GM23248 (cell line): ENCODE data around the gene MRPL17. TPM values are rescaled to one million over a fixed set of nuclear protein-coding genes. Genes with fewer than 3 reads are reported as not detected.
A peak's percentile ranks its signal among the peaks of the same experiment; 100 is the strongest.

Experiments used
- DNase-seq: peaks from one replicate; pipeline ENCODE4 v3.0.0-alpha.2; 2015
- H2AFZ ChIP-seq: fragments of 200-600 bp; sonication (generic); 2 replicates; pipeline ENCODE4 v1.6.1; 2016; ENCODE audit warnings: antibody characterized with exemption
- H3F3A ChIP-seq: fragments of 200-600 bp; sonication (generic); 2 replicates; pipeline ENCODE4 v1.6.1; 2016; ENCODE audit warnings: mild to moderate bottlenecking, antibody characterized with exemption, mixed run types; ENCODE audit not compliant: insufficient read depth
- H3K27ac ChIP-seq: fragments of 200-600 bp; sonication (generic); 2 replicates; pipeline ENCODE4 v1.5.1; 2016; ENCODE audit warnings: mild to moderate bottlenecking
- H3K27me3 ChIP-seq: fragments of 200-600 bp; sonication (generic); replicated peaks from 2 replicates; pipeline ENCODE4 v1.6.1; 2016; ENCODE audit warnings: mild to moderate bottlenecking; ENCODE audit not compliant: insufficient read depth
- H3K36me3 ChIP-seq: fragments of 200-600 bp; sonication (generic); 2 replicates; pipeline ENCODE4 v1.6.1; 2016; ENCODE audit warnings: low read depth, mild to moderate bottlenecking
- H3K4me1 ChIP-seq: fragments of 200-600 bp; sonication (generic); 2 replicates; pipeline ENCODE4 v1.6.1; 2016; ENCODE audit warnings: mild to moderate bottlenecking; ENCODE audit not compliant: insufficient read depth
- H3K4me2 ChIP-seq: fragments of 200-600 bp; sonication (generic); one replicate; pipeline ENCODE4 v1.6.1; 2016; ENCODE audit warnings: mild to moderate bottlenecking; ENCODE audit not compliant: unreplicated experiment
- H3K4me3 ChIP-seq: fragments of 200-600 bp; sonication (generic); 2 replicates; pipeline ENCODE4 v1.5.1; 2016; ENCODE audit warnings: mild to moderate bottlenecking
- H3K79me2 ChIP-seq: fragments of 200-600 bp; sonication (generic); 2 replicates; pipeline ENCODE4 v1.6.1; 2016; ENCODE audit warnings: mild to moderate bottlenecking; ENCODE audit not compliant: insufficient read depth
- H3K9ac ChIP-seq: fragments of 200-600 bp; sonication (generic); 2 replicates; pipeline ENCODE4 v1.6.1; 2016; ENCODE audit warnings: mild to moderate bottlenecking
- H3K9me2 ChIP-seq: fragments of 200-600 bp; sonication (generic); 2 replicates; pipeline ENCODE4 v1.6.1; 2016; ENCODE audit warnings: mixed run types, mild to moderate bottlenecking, moderate library complexity; ENCODE audit not compliant: insufficient read depth
- H3K9me3 ChIP-seq: fragments of 200-600 bp; sonication (generic); one replicate; pipeline ENCODE4 v1.6.1; 2017; ENCODE audit warnings: low read depth
- H4K20me1 ChIP-seq: fragments of 200-600 bp; sonication (generic); 2 replicates; pipeline ENCODE4 v1.6.0; 2016; ENCODE audit not compliant: insufficient read depth
- EZH2 ChIP-seq: fragments of 200-600 bp; sonication (generic); IDR thresholded peaks from 2 replicates; pipeline ENCODE4 v1.6.1; 2018; ENCODE audit warnings: antibody characterized with exemption, mild to moderate bottlenecking; ENCODE audit not compliant: insufficient read depth, poor library complexity, severe bottlenecking
- EZH2phosphoT487 ChIP-seq: fragments of 200-600 bp; sonication (generic); IDR thresholded peaks from 2 replicates; pipeline ENCODE4 v1.6.1; 2018; ENCODE audit warnings: antibody characterized with exemption, moderate library complexity, mild to moderate bottlenecking, low read depth; ENCODE audit not compliant: insufficient read depth
- WGBS, 2 experiments: methylation state at CpG; one replicate each; pipeline ENCODE4 v1.1.6; 2015 to 2017; ENCODE audit warnings: low lambda C conversion rate in 2 of 2, low coverage in 1 of 2; ENCODE audit errors: missing lambda C conversion rate in 2 of 2; 5-methylcytosine and 5-hydroxymethylcytosine counted together
- in situ Hi-C: fragments of 300-500 bp; cut with MboI; formaldehyde crosslinking; loops from 2 replicates; pipeline ENCODE4 v1.15.0; 2020
- polyA plus RNA-seq: library from polyadenylated mRNA; unstranded; fragments of >200 nt; fragmentation: Nextera tagmentation; extraction: Ambion mirVana; gene quantifications from 2 replicates; pipeline ENCODE4 v1.2.1, GENCODE V29; 2016
- total RNA-seq: library from RNA; depleted of rRNA; stranded (reverse); fragments of >200 nt; shearing (Covaris generic); gene quantifications from 2 replicates; pipeline ENCODE4 v1.2.3, GENCODE V29; 2014

The MRPL17 gene
- total and polyA plus RNA-seq, 2 experiments from 2014 or later = 53.5 to 107 TPM

GRCh38 chr11:6636480-6636879 is 46.7 kb downstream of the MRPL17 start:
- H3K4me3 ChIP-seq = no peak overlapping the region
- H3K9me3 ChIP-seq = no peaks in the 10 kb centered on the region
- no peak for TF ChIP-seq EZH2phosphoT487
- TF ChIP-seq EZH2 = no peak
- H3K27me3 ChIP-seq = no peaks in the 10 kb centered on the region
- no peaks in the 10 kb centered on the region for H3K9me2 ChIP-seq
- no peaks in the 10 kb centered on the region for H3K79me2 ChIP-seq
- DNase-seq = no peak
- WGBS, 2 experiments = 96 to 97% methylated on average over 3 of the region's 3 CpGs
- no peak overlapping the region for H3K9ac ChIP-seq
- H3K27ac ChIP-seq = no peak overlapping the region
- in situ Hi-C loops = no loop called here
- H3F3A ChIP-seq = peaks cover 29% of the 10 kb centered on the region
- peaks cover 21% of the 10 kb centered on the region for H3K4me1 ChIP-seq
- no peaks in the 10 kb centered on the region for H3K36me3 ChIP-seq
- no peaks in the 10 kb centered on the region for H4K20me1 ChIP-seq
- no peak overlapping the region for H3K4me2 ChIP-seq
- no peak overlapping the region for H2AFZ ChIP-seq

DNA sequence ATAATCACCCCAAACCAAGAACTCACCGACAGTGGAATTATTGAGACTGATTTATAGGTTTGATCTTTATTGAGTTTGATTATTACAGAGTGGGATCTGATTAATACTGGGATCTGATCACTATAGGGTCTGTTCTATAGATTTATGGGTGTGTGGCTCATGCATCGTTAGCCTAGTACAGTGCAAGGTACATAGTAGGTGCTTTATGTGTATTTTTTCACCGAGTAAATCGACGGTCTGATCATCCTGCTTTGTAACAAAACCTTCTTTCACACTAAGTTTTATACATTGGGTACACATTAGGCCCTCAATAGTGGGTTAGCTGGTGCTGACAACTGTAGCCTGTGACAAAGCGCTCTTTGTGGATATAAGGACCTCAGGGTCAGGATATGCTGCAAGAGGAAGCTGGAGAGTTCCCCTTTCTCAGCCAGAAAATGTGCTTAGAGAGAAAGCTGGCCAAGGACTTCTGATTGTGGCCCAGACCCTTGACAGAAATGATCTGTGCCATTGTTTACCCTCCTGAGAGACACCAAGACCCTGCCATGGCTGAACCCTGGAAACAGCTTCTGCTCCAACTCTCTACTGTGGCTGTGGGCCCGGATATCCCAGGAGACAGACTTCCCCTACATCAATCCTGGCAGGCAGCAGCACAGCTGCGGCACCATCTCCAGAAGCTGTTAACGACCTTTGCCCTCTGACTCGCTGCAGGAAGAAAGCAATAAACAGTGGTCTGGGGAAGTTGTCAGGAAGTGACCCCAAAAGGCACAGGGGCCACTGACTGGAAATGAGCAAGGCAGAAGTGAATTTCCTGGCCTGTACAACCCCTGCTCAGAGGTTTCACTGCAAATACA is 47.8 kb downstream of the MRPL17 start:
- DNase-seq = peak; percentile 39
- WGBS, 2 experiments = 57 to 58% methylated on average over 10 of the region's 10 CpGs
- H3K9me2 ChIP-seq = no peaks in the 10 kb centered on the region
- no peak overlapping the region for H3K4me2 ChIP-seq
- no peaks in the 10 kb centered on the region for H3K36me3 ChIP-seq
- no peak overlapping the region for H3K9ac ChIP-seq
- H3K9me3 ChIP-seq = no peaks in the 10 kb centered on the region
- in situ Hi-C loops = no loop called here
- peaks cover 21% of the 10 kb centered on the region for H3K4me1 ChIP-seq
- no peaks in the 10 kb centered on the region for H3K79me2 ChIP-seq
- peaks cover 29% of the 10 kb centered on the region for H3F3A ChIP-seq
- TF ChIP-seq EZH2phosphoT487 (no peak), EZH2 (no peak)
- H3K4me3 ChIP-seq = no peak overlapping the region
- no peaks in the 10 kb centered on the region for H4K20me1 ChIP-seq
- no peaks in the 10 kb centered on the region for H3K27me3 ChIP-seq
- H3K27ac ChIP-seq = no peak overlapping the region
- no peak overlapping the region for H2AFZ ChIP-seq

DNA sequence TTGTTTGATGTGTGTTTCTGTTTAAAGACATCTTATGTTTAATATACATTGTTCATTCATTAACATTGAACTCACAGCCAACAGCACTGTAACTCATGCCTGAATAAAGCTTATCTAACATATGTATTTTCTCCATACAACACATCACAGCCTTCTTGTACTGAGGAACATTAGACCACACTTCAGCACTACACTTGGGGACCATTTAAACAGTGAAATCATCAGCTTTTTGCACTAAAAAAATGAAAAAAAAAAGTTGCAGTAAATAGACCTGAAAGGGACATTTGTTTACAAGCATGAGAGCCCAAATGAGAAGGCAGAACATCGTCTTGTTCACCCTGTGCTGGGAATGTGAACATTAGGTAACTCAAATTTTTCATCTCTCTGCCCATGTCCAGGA is 48.6 kb downstream of the MRPL17 start:
- DNase-seq = no peak
- Histone ChIP-seq H3K4me3 (no peak overlapping the region), H3K4me1 (peaks cover 21% of the 10 kb centered on the region), H3F3A (peaks cover 29% of the 10 kb centered on the region), H2AFZ (no peak overlapping the region), H3K27ac (no peak overlapping the region), H3K9ac (no peak overlapping the region), H3K36me3 (no peaks in the 10 kb centered on the region), H3K79me2 (no peaks in the 10 kb centered on the region), H4K20me1 (no peaks in the 10 kb centered on the region), H3K4me2 (no peak overlapping the region), H3K9me2 (no peaks in the 10 kb centered on the region), H3K9me3 (no peaks in the 10 kb centered on the region), H3K27me3 (no peaks in the 10 kb centered on the region)
- in situ Hi-C loops = no loop called here
- 65 to 69% methylated on average over 1 of the region's 1 CpG for WGBS, 2 experiments
- TF ChIP-seq EZH2phosphoT487 = no peak
- no peak for TF ChIP-seq EZH2

DNA sequence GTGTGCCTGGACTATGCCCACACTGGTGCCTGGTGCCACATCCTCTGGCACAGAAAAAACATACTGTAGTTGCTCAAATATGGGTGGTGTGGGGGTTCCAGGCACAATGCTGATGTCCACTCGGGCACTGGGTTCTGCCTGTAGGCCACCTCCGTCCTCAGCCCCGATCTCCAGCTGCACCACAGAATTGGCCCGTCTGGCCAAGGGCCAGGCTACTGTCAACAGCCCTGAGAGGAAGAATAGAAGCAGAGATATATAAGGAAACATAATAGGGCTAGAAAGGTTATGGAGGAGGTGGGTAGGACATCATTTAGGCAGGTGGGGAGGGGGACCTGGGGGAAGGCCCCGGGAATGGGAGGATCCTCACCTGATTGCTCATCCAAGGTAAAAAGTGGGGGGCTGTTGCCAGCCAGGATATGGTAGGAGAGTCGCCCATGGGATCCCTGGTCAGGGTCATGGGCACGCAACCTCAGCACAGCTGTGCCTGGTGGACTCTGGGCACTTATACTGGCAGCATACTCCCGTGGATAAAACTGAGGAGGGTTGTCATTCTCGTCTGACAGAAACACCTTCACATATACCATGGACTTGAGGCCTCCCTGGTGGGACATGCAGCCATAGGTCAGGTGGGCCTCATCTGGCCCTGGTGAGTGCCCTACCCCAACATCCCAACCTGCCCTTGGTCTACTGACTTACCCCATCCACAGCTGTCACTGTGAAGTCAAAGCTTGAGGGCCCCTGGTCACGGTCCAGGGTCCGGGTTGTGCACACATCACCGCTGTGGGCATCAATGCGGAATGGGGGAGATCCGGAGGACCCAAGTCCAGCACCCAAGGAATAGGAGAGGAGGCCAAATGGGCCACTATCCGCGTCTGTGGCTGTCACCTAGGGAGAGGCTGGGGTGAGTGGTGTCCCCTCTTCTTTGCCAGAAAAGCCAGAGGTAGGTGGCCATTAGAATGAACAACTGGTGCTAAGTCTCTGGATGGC is 49.4 kb downstream of the MRPL17 start:
- no peaks in the 10 kb centered on the region for H3K27me3 ChIP-seq
- H2AFZ ChIP-seq = no peak overlapping the region
- no peaks in the 10 kb centered on the region for H3K36me3 ChIP-seq
- H3K27ac ChIP-seq = no peak overlapping the region
- TF ChIP-seq EZH2 (no peak), EZH2phosphoT487 (no peak)
- no peaks in the 10 kb centered on the region for H3K9me3 ChIP-seq
- H3K4me2 ChIP-seq = no peak overlapping the region
- no peaks in the 10 kb centered on the region for H3K9me2 ChIP-seq
- no peak overlapping the region for H3K4me3 ChIP-seq
- no peaks in the 10 kb centered on the region for H3K79me2 ChIP-seq
- DNase-seq = no peak
- peaks cover 28% of the 10 kb centered on the region for H3F3A ChIP-seq
- in situ Hi-C loops = no loop called here
- H3K4me1 ChIP-seq = peaks cover 21% of the 10 kb centered on the region
- no peaks in the 10 kb centered on the region for H4K20me1 ChIP-seq
- no peak overlapping the region for H3K9ac ChIP-seq
- 88 to 90% methylated on average over 15 to 16 of the region's 16 CpGs for WGBS, 2 experiments
